ENCODE measurements around the gene PIGL.

Gene PIGL

GRCh38 chr17:16353317-16354174 is 136.5 kb downstream of the PIGL start, which contains the start of gene CENPV:
Gene CENPV, minus strand, starts transcription at chr17:16353469. Its CDS starts 33 bp downstream, at chr17:16353436.
- no peak for DNase-seq (ENCODE audit: low read depth)

GRCh38 chr17:16354585-16354984 is 137.6 kb downstream of the PIGL start:
- no peak for DNase-seq (ENCODE audit: low read depth)

GRCh38 chr17:16358394-16358793 is 141.4 kb downstream of the PIGL start:
- DNase-seq (ENCODE audit: low read depth): no peak

DNA sequence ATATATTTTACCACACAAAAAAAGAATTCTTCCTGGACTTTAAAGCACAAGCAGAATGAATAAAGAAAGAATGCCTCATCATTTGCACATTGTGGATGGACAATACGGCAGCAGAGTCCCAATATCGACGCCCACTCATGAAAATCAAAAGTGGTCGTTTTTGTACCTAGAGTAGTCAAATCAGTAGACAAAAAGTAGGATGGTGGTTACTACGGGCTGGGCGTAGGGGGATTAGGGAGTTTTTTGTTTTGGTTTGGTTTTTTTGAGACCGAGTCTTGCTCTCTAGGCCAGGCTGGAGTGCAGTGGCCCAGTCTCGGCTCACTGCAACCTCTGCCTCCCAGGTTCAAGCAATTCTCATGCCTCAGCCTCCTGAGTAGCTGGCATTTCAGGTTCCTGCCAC is 144.9 kb downstream of the PIGL start:
- no peak for DNase-seq (ENCODE audit: low read depth)

- DNase-seq (ENCODE audit: low read depth): no peak
Measured at GRCh38 chr17:16363749-16364536, 146.9 kb downstream of the PIGL start.

DNA sequence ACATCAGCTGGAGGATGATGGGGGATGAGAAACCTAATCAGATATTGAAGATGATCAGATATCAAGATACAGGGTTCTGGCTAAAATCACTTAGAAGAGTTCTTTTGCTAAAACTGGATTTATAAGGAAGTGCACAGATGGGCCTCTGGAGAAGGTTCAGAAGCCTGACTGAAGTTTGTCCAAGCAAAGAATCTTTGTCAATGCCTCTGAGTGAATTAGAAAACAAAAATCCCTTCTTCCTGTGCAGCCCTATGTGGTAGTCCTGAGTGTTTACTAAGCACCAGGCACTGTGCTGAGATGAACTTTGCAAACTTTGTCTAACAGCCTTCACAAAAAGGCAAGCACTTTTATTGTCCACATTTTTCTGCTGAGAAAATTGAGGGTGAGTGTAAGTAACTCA is 147.6 kb downstream of the PIGL start:
- no peak for DNase-seq (ENCODE audit: low read depth)

DNA sequence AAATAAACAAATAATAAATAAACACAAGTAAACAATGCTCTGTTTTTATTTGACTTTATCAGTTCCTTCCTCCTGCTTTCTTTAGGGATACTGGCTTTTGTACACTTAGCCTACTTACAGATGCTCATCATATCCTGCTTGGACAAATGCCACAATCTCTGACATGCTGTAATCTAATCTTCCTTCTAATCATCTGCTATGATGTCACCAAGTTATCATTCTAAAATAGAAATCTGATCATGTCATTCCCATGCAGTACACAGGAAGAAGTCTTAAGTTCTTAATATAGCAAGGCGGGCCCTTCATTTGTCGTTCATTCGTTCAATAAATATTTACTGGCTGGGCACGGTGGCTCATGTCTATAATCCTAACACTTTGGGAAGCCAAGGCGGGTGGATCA is 154.7 kb downstream of the PIGL start:
- peak; percentile 87 for DNase-seq (ENCODE audit: low read depth)

- no peak for DNase-seq (ENCODE audit: low read depth)
Measured at GRCh38 chr17:16374146-16374938, 157.3 kb downstream of the PIGL start.

Data from non-pigmented ciliary epithelial cell (primary cell).